COLO829 (cell line): ENCODE results near the gene ALS2CL.

Source experiments
- DNase-seq: peaks from one replicate; pipeline ENCODE4 v3.0.0; 2012; ENCODE audit warnings: low spot score

Gene ALS2CL

GRCh38 chr3:46676601-46677410, 16.7 kb downstream of the ALS2CL start:
- no peak for DNase-seq

DNA sequence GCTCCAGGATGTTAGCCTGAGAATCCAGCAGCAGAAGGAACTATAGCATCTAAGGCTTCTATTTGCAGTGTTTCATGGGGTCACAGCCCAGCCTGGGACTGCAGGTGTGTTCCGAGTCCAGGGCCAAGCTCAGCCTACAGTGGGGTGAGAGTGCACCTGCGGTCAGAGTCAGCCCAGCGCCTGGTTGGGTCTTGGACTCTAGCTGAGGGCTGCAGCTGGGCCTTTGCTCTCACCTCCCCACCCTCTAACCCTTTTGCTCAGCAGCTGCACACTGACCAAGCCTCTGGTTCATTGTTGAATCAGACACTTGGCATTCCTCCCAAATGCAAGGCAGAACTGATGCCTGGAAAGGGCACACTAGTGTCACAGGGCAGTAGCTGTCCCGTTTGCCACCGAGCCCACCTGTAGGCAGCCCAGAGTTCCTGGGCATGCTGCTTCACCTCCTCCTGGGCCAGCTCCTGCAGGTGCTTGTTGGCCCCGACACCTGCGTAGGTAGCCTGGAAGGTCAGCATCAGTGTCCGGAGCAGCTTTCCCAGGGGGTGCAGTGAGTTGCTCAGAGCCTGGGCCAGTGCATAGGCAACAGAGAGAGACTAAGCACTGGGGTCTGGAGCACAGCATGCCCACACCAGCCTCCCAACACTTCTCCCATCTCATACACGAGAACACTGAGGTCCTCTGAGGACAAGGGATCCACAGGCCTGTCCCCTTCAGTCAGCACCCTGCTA, 17.5 kb downstream of the ALS2CL start:
- DNase-seq = no peak

GRCh38 chr3:46675426-46675825, 18.1 kb downstream of the ALS2CL start:
- no peak for DNase-seq

GRCh38 chr3:46674031-46674845, 19.2 kb downstream of the ALS2CL start:
- no peak for DNase-seq

- no peak for DNase-seq
These were observed 20.1 kb downstream of the ALS2CL start for GRCh38 chr3:46673151-46674030.

GRCh38 chr3:46672349-46672695, 21.2 kb downstream of the ALS2CL start:
- no peak for DNase-seq

GRCh38 chr3:46671541-46672348, 21.7 kb downstream of the ALS2CL start:
- DNase-seq = no peak

DNA sequence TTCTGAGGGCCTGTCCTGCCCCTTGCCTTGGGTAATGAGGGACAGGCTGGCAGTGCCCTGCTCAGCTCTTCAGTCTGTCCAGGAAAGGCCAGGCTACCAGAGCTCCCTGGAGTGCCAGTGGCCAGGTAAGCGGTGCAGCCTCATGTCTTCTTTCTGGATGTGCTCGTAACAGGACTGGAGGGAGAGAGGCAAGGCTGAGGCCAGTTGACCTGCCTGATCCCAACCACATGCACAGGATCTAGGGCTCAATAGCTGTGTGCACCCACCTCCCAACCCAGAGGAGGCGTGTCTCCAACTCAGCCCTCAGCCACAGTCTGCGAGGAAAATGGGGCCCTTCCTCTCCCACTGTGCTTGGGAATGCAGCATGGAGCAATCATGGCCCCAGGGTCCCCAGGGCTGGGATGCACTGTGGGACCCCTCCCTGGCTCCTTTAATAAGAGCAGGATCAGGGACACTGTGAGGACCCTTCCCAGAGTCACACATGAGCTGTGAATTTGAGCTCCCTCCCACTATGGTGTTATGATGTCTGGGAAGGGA, 22.5 kb downstream of the ALS2CL start:
- DNase-seq = no peak

GRCh38 chr3:46670000-46670890, 23.2 kb downstream of the ALS2CL start:
- no peak for DNase-seq

GRCh38 chr3:46669191-46669999, 24.1 kb downstream of the ALS2CL start:
- no peak for DNase-seq

DNA sequence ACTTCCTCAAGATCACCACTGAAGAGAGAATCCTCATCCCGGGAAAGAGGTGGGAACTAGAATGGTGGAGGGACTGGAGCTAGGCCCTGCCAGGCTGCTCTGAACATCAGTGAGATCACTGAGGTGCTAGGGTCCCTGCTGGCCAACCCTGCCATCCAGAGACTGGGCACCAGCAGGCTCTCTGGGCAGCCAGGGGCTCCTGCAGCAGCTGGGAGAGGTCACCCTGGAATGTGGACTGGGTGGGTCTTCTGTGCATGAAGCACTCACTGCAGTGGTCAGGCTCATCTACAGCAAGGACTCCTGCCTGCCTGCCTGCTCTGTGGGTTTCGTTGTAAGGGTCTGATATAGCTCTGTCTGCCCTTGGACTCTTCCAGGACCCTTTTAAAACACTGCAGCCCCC, 24.9 kb downstream of the ALS2CL start:
- DNase-seq = no peak

- DNase-seq = no peak
These were observed 25.4 kb downstream of the ALS2CL start for GRCh38 chr3:46668116-46668515.

GRCh38 chr3:46667657-46668056, 25.8 kb downstream of the ALS2CL start:
- no peak for DNase-seq

- no peak for DNase-seq
These were observed 26.3 kb downstream of the ALS2CL start for GRCh38 chr3:46667061-46667621.

DNA sequence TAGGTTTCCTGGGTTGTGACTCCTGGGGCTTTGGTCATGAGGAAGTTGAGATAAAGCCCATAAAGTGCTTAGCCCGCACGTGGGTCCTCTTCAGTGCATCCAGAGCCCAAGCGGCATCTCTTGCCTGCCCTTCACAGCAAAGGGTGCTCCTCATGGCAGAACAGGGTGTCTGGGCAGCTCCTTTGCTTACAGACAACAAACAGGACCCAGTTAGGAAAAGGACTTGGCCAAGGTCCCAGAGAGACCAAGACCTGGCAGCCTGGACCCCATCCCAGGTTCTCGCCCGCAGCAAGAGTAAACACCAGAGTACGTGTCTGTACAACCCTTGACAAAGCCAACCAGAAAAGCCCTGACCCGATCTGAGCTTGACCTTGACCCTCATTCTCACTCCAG, 27.0 kb downstream of the ALS2CL start:
- no peak for DNase-seq

DNA sequence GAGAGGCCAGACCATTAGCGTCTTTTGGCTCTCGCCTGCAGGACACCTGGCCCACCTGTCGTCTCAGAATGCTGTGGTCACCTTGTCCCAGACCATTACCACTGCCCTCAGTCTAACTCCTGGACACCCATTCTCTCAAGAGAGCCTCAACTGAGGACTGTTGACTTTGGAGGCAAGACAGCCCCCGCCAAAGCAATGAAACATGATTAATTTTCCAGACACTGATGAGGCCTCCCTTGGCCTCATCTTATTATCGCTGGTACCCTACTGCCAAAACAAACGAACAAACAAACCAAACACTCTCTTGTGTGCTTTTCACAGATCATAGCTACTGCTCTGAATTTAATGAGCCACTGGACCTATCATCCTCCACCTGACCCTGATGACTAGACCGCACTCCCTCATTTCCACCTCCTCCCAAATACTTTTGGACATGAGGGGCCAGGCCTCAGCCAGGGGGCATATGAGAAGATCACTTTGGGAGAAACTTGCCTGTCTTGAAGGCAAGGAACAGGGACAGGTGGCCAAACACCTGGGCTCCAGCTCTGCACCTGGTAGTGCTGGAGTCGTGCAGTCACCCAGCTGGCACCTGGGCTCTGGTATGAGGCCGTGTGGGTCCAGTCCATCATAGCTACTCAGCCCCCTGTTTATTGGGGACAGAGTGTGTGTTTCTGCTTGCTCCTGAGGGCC, 27.6 kb downstream of the ALS2CL start:
- no peak for DNase-seq

DNA sequence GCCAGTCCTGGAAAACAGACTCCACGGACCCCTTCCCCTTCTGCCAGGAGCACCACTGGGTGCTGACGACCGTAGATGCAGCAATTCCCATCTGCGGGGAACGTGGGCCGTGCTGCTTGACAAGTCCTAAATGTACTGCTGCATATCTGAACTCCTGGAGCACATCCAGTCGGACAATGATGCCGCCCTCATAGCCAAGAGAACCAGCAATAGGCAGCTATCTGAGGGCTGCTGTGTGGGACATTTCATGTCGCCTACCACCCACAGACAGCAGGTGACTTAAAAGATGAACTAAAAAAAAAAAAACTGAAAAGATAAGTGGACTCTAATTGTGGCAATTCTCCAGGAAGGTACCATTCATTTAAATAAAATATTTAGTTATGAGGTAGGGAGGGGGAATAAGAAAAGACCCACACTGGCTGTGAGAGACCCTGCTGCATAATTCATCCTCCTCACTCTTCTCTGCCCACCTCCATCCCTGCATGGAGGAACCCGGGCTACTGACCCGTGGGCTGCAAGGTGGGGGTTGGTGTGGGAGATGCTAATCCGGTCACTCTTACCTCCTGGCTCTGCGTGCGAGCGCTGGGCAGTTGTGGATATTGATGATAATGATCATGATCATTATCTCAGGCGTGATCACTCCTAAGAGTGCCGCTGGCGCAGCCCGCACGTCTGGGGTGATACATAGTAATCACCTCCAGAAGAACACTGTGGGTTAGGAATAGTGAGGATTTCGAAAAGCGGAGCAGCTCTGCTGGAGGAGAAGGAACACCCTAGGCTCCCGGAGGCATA, 28.3 kb downstream of the ALS2CL start:
- DNase-seq = no peak
